Glomerular visceral epithelial cell (primary cell): Measurements from ENCODE around the gene MOGAT2.
A peak's percentile ranks its signal among the peaks of the same experiment; 100 is the strongest.

Experiments
- DNase-seq: peaks from one replicate; pipeline ENCODE4 v3.0.0-alpha.2; 2016; ENCODE audit errors: extremely low spot score

MOGAT2 gene

DNA sequence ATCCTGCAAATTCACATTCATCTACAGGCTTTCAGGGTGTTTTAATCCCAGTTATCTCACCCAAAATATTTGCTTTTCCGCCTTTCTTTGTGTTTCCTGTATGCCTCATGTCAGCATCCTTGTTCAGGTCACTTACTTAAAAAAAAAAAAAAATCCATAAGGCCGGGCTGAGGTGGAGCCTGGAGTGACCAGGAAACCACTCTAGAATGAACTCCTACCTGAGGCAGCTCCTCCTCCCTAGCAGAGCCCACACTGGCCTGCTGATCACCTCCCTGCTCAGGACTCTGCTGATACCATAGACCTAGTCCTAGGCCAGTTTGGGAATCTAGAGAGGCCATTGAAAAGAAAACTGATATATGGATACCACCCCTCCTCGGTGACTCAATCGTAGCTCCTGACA is 42.2 kb downstream of the MOGAT2 start:
- DNase-seq = no peak

DNA sequence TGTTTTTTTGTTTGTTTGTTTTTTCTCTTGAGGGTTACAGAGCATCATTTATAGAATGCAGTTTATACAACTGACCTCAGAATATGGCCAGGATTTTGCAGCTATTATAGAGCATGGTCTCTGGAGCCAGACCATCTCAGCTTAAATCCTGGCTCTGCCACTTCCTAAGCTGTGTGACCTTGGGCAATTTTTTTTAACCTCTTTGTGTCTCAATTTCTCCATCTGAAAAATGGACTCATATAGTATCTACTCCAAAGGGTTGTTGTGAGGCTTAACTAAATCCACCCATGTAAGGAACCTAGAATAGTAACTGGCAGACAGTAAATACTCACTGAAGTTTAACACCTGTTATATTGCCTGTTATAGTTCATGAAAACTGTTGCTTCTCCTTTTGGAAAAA is 42.6 kb downstream of the MOGAT2 start:
- no peak for DNase-seq

- no peak for DNase-seq
Measured at GRCh38 chr11:75760710-75761493, 43.3 kb downstream of the MOGAT2 start.

DNA sequence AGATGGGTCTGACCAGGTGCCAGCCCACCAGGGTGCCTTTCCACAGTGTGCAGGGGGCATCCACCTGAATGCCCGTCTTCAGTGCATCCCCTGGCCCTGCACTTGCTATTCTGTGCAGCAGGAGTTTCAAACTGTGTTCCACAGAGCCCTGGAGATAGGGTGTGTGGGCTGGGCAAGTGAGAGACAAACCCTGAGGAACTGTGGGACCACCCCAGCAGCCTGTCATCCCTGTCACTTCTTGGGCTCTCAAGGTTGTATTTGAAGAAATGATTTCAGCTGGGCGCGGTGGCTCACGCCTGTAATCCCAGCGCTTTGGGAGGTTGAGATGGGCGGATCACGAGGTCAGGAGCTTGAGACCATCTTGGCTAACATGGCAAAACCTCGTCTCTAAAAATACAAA is 44.5 kb downstream of the MOGAT2 start:
- no peak for DNase-seq

GRCh38 chr11:75762885-75763284 is 45.2 kb downstream of the MOGAT2 start:
- DNase-seq = no peak

DNA sequence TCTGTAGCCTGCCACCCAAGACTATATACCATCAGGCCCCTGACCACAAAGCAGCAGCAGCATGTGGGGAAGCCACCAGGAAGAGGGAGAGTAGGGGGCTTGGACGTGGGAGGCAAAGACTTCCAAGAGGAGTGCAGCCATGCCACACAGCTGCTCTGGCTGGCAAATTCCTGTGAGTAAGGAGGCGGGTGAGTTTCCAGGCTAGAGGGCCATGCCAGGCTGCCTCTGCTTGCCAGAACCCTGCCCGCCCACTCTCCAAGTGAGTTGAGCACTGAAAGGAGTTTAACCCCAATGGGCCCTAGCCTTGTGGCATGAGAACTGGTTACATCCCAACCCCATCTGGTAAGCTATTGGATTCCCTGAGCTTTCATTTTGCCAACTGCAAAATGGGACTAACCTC is 46.2 kb downstream of the MOGAT2 start:
- DNase-seq = no peak

GRCh38 chr11:75765116-75765515 is 47.5 kb downstream of the MOGAT2 start:
- DNase-seq = no peak

DNA sequence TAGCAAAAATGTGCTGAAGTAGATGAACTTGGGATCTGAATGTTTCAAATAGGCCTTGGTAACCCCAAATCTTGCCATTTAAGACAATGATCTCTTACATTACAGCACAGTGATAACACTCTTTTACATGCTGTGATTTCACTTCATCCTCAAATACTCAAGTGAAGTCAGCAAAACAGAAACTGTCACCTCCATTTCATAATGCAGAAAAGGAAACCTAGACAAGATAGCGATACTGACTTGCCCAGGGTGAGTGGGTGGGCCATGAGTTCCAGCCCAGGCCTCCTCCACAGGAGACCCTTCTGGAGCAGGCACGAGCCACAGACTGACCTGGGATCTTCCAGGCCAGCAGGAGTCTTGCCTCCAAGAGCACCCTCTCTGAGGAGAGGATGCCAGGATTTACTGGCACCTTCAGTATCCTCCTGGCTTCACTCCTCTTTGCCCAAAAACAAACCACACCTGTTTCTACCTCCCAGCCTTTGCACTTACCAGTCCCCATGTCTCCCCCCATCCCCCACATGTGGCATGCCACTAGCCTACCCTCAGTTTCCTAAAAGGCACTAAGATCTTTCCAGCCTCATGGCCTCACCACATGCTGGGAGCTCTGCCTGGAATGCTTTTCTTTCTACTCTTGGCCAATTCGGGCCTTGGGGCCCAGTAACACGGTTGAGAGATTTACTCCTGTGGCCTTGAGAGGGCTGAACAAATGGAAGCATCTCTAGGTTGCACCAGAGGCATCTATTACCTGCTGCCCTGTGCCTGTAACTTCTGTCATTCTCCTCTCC is 49.0 kb downstream of the MOGAT2 start:
- no peak for DNase-seq

DNA sequence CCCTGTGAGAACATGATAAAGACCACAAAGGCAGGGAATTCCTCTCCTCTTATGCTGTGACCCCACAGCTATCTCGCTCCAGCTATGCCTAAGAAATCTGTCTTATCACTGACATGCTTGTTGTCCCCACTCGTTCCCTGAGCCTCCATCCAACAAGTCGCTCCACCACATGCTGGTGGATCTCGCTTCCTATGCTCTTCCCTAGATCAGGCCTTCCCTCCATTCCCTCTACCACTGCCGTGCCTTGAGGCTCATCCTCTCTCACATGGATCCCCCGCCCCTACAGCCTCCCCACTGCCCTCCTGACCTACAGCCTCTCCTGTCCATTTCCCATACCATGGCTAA is 49.6 kb downstream of the MOGAT2 start:
- no peak for DNase-seq

DNA sequence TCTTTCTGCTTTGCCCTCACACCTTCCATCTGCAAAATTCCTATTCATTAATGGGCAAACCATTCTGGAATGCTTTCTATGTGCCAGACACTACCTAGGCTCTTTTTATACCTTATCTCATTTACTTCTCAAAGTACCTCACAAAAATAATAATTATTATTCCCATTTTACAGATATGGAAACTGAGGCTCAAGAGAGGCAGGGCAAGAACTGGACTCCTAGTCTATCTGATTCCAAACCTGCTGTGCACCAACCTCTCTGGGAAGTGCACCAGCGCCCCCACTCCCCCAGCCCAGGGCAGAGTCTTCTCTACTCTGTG is 50.1 kb downstream of the MOGAT2 start:
- DNase-seq = no peak

GRCh38 chr11:75768112-75768908 is 50.7 kb downstream of the MOGAT2 start, which contains the start of gene DGAT2:
DGAT2 (plus strand) TSS chr11:75768778; CDS start chr11:75768992, 214 bp downstream.
- DNase-seq = peak; percentile 53

- no peak for DNase-seq
Measured at GRCh38 chr11:75768909-75769771, 51.5 kb downstream of the MOGAT2 start.

DNA sequence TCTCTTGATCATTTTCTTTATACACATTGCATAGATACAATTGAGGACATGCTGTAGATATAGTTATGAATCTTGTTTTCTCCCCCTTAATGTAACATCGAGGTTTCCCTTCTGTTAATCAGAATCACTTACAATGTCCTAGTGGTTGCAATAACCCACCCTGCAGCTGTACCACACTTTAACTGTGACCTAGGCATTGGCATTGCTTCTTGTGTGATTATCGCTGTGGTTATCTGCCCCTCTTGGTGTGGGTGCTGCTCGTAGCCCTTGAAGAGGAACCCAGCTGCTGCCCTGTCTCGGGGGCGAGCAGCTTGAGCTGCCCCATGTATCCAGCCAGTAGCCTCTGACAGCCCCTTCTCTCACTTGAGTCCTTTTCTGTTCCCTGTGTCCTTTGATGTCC is 52.5 kb downstream of the MOGAT2 start:
- DNase-seq = no peak

- DNase-seq = peak; percentile 13
Measured at GRCh38 chr11:75771646-75772410, 54.2 kb downstream of the MOGAT2 start.

GRCh38 chr11:75773595-75774353 is 56.1 kb downstream of the MOGAT2 start:
- no peak for DNase-seq

DNA sequence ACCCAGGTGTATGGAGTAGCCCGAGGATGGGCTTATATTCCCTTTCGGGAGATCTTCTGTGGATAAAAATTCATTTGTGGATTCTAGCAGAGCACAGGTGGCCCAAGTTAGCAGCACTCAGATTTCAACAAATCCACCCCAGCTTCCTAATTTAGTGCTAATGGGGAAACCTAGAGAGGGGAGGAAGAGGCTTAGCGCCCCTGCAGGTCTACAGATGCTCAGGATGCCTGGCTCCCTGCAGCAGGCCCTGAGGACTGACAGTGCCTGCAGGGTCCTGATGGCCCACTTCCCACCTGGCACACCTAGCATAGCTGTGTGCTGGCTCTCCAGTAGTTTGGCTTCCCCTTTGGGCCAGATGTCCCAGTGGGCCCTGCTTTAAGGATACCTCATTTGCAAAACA is 57.4 kb downstream of the MOGAT2 start:
- no peak for DNase-seq

DNA sequence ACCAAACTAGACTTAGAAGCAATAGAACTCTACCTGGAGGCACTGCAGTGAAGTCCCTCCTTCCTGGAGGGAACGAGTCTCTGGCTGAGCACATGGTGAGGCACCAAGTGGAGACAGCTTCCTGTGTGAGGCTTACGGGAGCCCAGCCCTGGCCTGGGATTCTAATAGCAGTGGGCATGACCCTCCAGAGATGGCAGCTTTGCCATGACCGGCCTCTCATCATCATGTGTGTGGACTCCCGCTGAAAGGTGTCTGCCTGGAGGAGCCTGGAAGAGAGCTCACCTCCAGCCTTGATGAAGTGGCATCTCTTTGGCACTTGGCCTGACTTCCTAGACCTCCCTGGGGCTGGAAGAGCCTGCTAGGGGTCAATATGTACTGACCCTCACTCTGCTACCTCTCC is 58.9 kb downstream of the MOGAT2 start:
- no peak for DNase-seq

DNA sequence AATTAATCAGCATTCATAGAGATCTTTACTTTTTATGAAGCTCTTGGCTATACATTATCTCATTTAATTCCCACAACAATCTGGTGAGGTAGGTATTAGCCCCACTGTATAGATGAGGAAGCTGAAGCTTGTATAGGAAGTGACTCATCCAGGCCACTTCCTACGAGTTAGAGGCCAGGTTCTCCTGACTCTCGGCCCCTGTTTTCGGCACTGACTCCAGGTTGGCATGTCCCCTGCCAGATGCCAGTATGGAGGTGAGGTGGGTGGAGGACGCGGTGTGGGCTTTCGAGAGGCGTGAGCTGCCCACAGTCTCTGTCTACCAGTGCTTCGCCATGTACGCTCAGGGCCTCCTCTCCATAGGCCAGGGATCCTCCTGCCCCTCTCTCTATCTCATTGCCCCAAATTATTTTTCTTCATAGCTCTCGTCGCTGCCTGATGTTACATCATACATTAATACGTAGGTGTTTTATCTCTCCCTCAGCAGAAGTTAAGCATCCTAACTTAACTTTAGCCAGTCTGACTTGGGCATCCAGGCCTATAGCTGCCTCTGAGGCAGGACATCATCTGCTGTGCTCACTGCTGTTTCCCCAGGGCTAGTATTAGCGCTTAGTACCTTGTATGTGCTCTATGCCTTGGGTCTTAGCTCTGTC is 59.9 kb downstream of the MOGAT2 start:
- no peak for DNase-seq

DNA sequence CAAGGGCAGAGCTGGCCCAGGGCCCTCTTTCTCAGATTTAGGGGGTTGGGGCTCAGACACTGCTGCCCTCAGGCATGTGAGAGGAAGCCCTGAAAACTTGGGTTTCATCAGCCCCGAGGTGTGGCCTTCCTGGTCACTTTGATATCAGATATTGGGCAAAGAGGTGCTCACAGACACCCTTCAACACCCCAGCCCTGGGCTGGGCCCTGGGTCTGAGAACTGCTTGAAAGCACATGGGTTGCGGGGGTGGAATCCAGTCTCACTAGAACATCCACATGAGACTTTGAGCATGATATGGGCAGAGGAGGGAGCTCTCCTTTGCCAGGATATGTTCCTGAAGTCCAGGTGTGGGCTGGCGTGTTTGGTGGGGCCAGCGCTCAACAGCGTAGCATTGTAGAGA is 61.3 kb downstream of the MOGAT2 start:
- no peak for DNase-seq

DNA sequence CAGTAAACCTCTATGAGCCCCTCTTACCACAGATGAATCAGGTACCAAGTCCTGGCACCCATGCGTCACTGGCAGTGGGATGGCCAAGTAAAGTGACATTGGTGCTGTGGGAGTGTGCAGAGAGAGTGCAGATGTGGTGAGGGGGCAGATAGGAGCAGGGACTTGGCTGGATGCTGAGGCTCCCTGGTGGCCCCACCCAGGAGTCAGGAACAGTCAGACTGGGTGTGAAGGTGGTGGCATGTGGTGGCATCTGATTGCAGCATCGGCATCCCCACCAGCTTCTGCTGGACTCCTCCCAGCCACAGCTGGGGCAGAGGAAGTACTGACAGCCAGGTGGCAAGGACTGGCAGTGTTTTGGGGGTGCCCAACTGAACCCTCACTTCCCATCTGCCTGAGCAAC is 62.3 kb downstream of the MOGAT2 start:
- DNase-seq = no peak
